NB4 (cell line): Measurements from ENCODE around the gene SOX12.
"Not testable (repeated sequence)": the region's sequence is repeated elsewhere in the genome, so short reads cannot be mapped to it uniquely, and the experiment has no call there.

Experiments used
- DNase-seq: peaks from one replicate; pipeline ENCODE4 v3.0.0; 2010; ENCODE audit warnings: low read depth
- H3K4me3 ChIP-seq: one replicate; pipeline ENCODE4 v1.5.1; 2011; ENCODE audit warnings: mild to moderate bottlenecking, low read depth, low read length, moderate library complexity
- CTCF ChIP-seq: IDR thresholded peaks from one replicate; pipeline ENCODE4 v1.5.1; 2012; ENCODE audit warnings: low read depth, low read length
- MAX ChIP-seq: IDR thresholded peaks from 2 replicates; pipeline ENCODE4 v1.6.1; 2011; ENCODE audit warnings: low read depth, low read length
- MYC ChIP-seq: IDR thresholded peaks from 2 replicates; pipeline ENCODE4 v1.6.1; 2011; ENCODE audit warnings: low read depth, low read length
- POLR2A ChIP-seq: IDR thresholded peaks from 2 replicates; pipeline ENCODE4 v1.6.1; 2011; ENCODE audit warnings: mild to moderate bottlenecking; ENCODE audit not compliant: insufficient read length; ENCODE audit errors: extremely low read depth

SOX12 gene

GRCh38 chr20:328975-329695 lies 3.8 kb downstream of the SOX12 start:
- DNase-seq = peak; percentile 31
- H3K4me3 ChIP-seq = peak overlapping the region; percentile 76
- TF ChIP-seq MAX = 0 out of 2 replicates have a peak, but pooled peaks have one; percentile 9
- no peak for TF ChIP-seq CTCF

GRCh38 chr20:329851-330232 lies 4.5 kb downstream of the SOX12 start:
- H3K4me3 ChIP-seq = no peak overlapping the region
- DNase-seq = no peak
- TF ChIP-seq MAX (no peak), MYC (no peak), POLR2A (no peak), CTCF (no peak)

- peak; percentile 92 for DNase-seq
These were observed 5.1 kb downstream of the SOX12 start for GRCh38 chr20:330233-331149.

GRCh38 chr20:334578-334977 lies 9.2 kb downstream of the SOX12 start:
- DNase-seq = no peak
- TF ChIP-seq CTCF (no peak), POLR2A (no peak), MAX (no peak), MYC (no peak)
- H3K4me3 ChIP-seq = no peak overlapping the region

More at GRCh38 chr20:330233-331149, 5.1 kb downstream of the SOX12 start:
- H3K4me3 ChIP-seq = no peak overlapping the region
- TF ChIP-seq CTCF (peak; percentile 92), MAX (peak; percentile 53), MYC (peak; percentile 71), POLR2A (no peak)

GRCh38 chr20:336040-336439 lies 10.7 kb downstream of the SOX12 start:
- DNase-seq = not testable (repeated sequence)

GRCh38 chr20:341682-342081 lies 16.3 kb downstream of the SOX12 start:
- TF ChIP-seq MAX (peak; percentile 66), CTCF (no peak), POLR2A (no peak), MYC (peak; percentile 42)
- H3K4me3 ChIP-seq = no peak overlapping the region
- DNase-seq = peak; percentile 85

More at GRCh38 chr20:336040-336439, 10.7 kb downstream of the SOX12 start:
- not testable (repeated sequence) for H3K4me3 ChIP-seq
